AG04449 (cell line): ENCODE results near the gene TBC1D1.

Source experiments
- CTCF ChIA-PET: fragments of 350-600 bp; formaldehyde crosslinking; extraction: SDS; loops from one replicate; lab custom pipeline; 2021; ENCODE audit warnings: antibody characterized with exemption; lab: Yijun Ruan, JAX
- POLR2A ChIA-PET: fragments of 400-600, 350-600 bp; formaldehyde crosslinking; extraction: SDS; loops from one replicate; lab custom pipeline; 2020; ENCODE audit warnings: antibody characterized with exemption, inconsistent platforms; lab: Yijun Ruan, JAX
- DNase-seq: peaks from one replicate; pipeline ENCODE4 v3.0.0-alpha.2; 2010; ENCODE audit warnings: low read depth, low spot score
- H3K4me3 ChIP-seq: 2 replicates; pipeline ENCODE4 v1.5.1; 2011; ENCODE audit warnings: low read depth, mild to moderate bottlenecking, control low read depth, low read length
- TF ChIP-seq, protein P1 (sequence below): IDR thresholded peaks from one replicate; pipeline ENCODE4 v1.5.1; 2011; ENCODE audit warnings: mild to moderate bottlenecking, moderate library complexity, low read length, control low read depth, inconsistent platforms; ENCODE audit not compliant: insufficient read depth; ENCODE audit errors: missing control alignments

Gene TBC1D1

GRCh38 chr4:37868238-37868637 is 22.6 kb upstream of the TBC1D1 start:
- TF ChIP-seq, protein P1, sequence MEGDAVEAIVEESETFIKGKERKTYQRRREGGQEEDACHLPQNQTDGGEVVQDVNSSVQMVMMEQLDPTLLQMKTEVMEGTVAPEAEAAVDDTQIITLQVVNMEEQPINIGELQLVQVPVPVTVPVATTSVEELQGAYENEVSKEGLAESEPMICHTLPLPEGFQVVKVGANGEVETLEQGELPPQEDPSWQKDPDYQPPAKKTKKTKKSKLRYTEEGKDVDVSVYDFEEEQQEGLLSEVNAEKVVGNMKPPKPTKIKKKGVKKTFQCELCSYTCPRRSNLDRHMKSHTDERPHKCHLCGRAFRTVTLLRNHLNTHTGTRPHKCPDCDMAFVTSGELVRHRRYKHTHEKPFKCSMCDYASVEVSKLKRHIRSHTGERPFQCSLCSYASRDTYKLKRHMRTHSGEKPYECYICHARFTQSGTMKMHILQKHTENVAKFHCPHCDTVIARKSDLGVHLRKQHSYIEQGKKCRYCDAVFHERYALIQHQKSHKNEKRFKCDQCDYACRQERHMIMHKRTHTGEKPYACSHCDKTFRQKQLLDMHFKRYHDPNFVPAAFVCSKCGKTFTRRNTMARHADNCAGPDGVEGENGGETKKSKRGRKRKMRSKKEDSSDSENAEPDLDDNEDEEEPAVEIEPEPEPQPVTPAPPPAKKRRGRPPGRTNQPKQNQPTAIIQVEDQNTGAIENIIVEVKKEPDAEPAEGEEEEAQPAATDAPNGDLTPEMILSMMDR = no peak
- H3K4me3 ChIP-seq = no peak overlapping the region
- no peak for DNase-seq
- CTCF ChIA-PET = no interaction called here
- POLR2A ChIA-PET = no interaction called here

- DNase-seq = no peak
- ChIA-PET CTCF (no interaction called here), POLR2A (no interaction called here)
- H3K4me3 ChIP-seq = no peak overlapping the region
- TF ChIP-seq, protein P1 = no peak
Observed at GRCh38 chr4:37872310-37872988, 18.4 kb upstream of the TBC1D1 start.

DNA sequence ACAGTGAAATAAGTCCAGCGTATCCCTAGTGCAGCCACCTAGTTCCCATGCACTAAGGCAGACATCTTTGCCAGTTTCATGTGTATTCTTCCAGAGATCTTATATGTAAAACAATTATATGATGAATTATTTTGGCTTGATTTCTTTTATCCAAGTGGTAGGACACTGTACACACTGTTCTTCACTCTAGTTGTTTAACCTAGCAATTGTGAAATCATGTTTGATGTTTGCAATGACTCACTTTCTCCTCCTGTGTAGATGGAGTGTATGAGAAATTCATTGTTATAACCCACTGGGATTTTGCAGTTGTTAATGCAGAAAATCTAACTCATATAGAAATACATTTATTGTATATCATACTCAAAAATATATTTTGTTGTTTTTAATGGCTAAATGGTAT is 17.5 kb upstream of the TBC1D1 start:
- ChIA-PET POLR2A (no interaction called here), CTCF (no interaction called here)
- DNase-seq = no peak
- TF ChIP-seq, protein P1 = no peak
- no peak overlapping the region for H3K4me3 ChIP-seq

DNA sequence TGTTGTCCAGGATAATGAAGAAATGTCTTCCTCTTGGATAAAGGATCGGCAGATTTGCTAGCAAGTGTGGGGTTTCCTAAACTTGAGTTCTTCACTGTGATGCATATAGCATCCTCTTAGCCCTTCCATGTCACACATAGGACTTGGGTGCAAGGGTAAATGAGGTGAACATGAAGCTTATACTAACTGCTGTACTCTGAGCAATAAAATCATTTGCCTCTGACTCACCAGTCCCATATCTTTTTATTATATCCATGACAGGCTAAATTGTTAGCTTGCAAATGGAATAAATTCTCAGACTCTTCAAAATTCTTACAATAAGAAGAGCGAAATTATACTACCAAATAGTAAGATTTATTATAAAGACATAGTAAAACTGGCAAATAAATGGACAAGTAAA is 14.7 kb upstream of the TBC1D1 start:
- DNase-seq = no peak
- CTCF ChIA-PET = interaction anchor here (1.0 to 1.5 kb wide), 2 partner anchors 15 to 73 kb away, joined by 3 read pairs; partner anchors contain the start of gene TBC1D1
- TF ChIP-seq, protein P1 = no peak
- POLR2A ChIA-PET = interaction anchor here (0.6 kb wide), 1 partner anchor 49 kb away, joined by 3 read pairs; no protein-coding TSS in a partner anchor
- H3K4me3 ChIP-seq = no peak overlapping the region

- ChIA-PET CTCF (interaction anchor here (1.0 kb wide), 1 partner anchor 10 kb away, joined by 3 read pairs; no protein-coding TSS in a partner anchor), POLR2A (no interaction called here)
- H3K4me3 ChIP-seq = no peak overlapping the region
- DNase-seq = no peak
- TF ChIP-seq, protein P1 = no peak
Observed at GRCh38 chr4:37879365-37879764, 11.5 kb upstream of the TBC1D1 start.

- ChIA-PET CTCF (interaction anchor here (0.8 kb wide), 1 partner anchor 24 kb away, joined by 3 read pairs; no protein-coding TSS in a partner anchor), POLR2A (no interaction called here)
- no peak overlapping the region for H3K4me3 ChIP-seq
- TF ChIP-seq, protein P1 = no peak
- DNase-seq = no peak
Observed at GRCh38 chr4:37881811-37882210, 9.1 kb upstream of the TBC1D1 start.
